K562 (cell line): Measurements from ENCODE around the gene ALG1. TPM values are rescaled to one million over a fixed set of nuclear protein-coding genes. Genes with fewer than 3 reads are reported as not detected.
"Not testable (repeated sequence)": the region's sequence is repeated elsewhere in the genome, so short reads cannot be mapped to it uniquely, and the experiment has no call there.

Experiments
- ATAC-seq: fragments of 200-7000 bp; cut with Tn5 transposase; 3 replicates; pipeline ENCODE4 v1.9.1; 2020; ENCODE audit warnings: moderate library complexity
- BruUV-seq: library from RNA; stranded (reverse); fragments of 400-500 nt; replicated peaks from 2 replicates; lab custom pipeline; 2021; lab: Mats Ljungman, UMichigan
- CTCF ChIA-PET: fragments of 300-600 bp; formaldehyde crosslinking; extraction: SDS; loops from one replicate; lab custom pipeline; 2021; ENCODE audit warnings: low intra/inter-chr PET ratio; lab: Yijun Ruan, JAX
- POLR2A ChIA-PET: fragments of 300-600, 350-650 bp; sonication (Branson Sonifier 250); formaldehyde crosslinking; extraction: SDS; loops from one replicate; lab custom pipeline; 2021; ENCODE audit warnings: antibody characterized with exemption, inconsistent platforms; lab: Yijun Ruan, JAX
- DNase-seq, 4 experiments: peaks; one replicate each; pipeline versions ENCODE4 v3.0.0 to v3.0.0-alpha.2; 2011 to 2018; ENCODE audit warnings: low spot score in 3 of 4, mixed read lengths in 3 of 4; ENCODE audit errors: extremely low read depth in 1 of 4
- FAIRE-seq: peaks from 2 replicates; lab custom pipeline; 2011; peaks lifted over from hg19 to GRCh38; lab: Jason Lieb, UNC
- H2AFZ ChIP-seq: 2 replicates; pipeline ENCODE4 v1.6.0; 2011; ENCODE audit warnings: low read depth, low read length, control low read depth, inconsistent platforms
- H3K27ac ChIP-seq: fragments of 200-600 bp; 3 replicates; pipeline ENCODE4 v1.8.0; 2011; ENCODE audit warnings: low read depth, mild to moderate bottlenecking, control low read depth, inconsistent platforms, low read length, moderate library complexity, mixed read lengths; ENCODE audit errors: extremely low read depth
- H3K27me3 ChIP-seq, 2 experiments: fragments of 300-600 bp in 1 of 2; 2 replicates in 1 of 2; 3 replicates in 1 of 2; pipeline versions ENCODE4 v1.6.0 to v1.8.0; 2011; ENCODE audit warnings: inconsistent platforms in 2 of 2, low read length in 2 of 2, mild to moderate bottlenecking in 1 of 2, mixed read lengths in 1 of 2, moderate library complexity in 1 of 2; ENCODE audit not compliant: control insufficient read depth in 2 of 2, insufficient read depth in 2 of 2
- H3K36me3 ChIP-seq: fragments of 300-600 bp; 3 replicates; pipeline ENCODE4 v1.8.0; 2011; ENCODE audit warnings: mild to moderate bottlenecking, low read length, inconsistent platforms; ENCODE audit not compliant: control insufficient read depth, insufficient read depth
- H3K4me1 ChIP-seq, 2 experiments: fragments of 200-600 bp in 1 of 2; replicated peaks in 1 of 2; 2 replicates in 1 of 2; 3 replicates in 1 of 2; pipeline versions ENCODE4 v1.5.1 to v1.8.0; 2011; ENCODE audit warnings: inconsistent platforms in 2 of 2, low read length in 2 of 2, mild to moderate bottlenecking in 1 of 2, mixed read lengths in 1 of 2, moderate library complexity in 1 of 2; ENCODE audit not compliant: control insufficient read depth in 2 of 2, insufficient read depth in 2 of 2
- H3K4me2 ChIP-seq: 2 replicates; pipeline ENCODE4 v1.6.1; 2011; ENCODE audit warnings: low read length, control low read depth, inconsistent platforms, mixed read lengths; ENCODE audit not compliant: insufficient read depth
- H3K4me3 ChIP-seq: fragments of 200-600 bp; sonication (generic), shearing (Covaris generic); 2 replicates; pipeline ENCODE4 v1.5.1; 2016; ENCODE audit warnings: control low read depth, inconsistent platforms
- H3K79me2 ChIP-seq: fragments of 200-600 bp; 3 replicates; pipeline ENCODE4 v1.8.0; 2011; ENCODE audit warnings: low read length, inconsistent platforms; ENCODE audit not compliant: control insufficient read depth, insufficient read depth
- H3K9ac ChIP-seq, 2 experiments: 2 replicates each; pipeline versions ENCODE4 v1.6.0 to v1.6.1; 2011; ENCODE audit warnings: low read depth in 2 of 2, low read length in 2 of 2, control low read depth in 1 of 2, inconsistent platforms in 1 of 2, mild to moderate bottlenecking in 1 of 2, mixed read lengths in 1 of 2; ENCODE audit not compliant: insufficient read depth in 1 of 2
- H3K9me1 ChIP-seq: one replicate; pipeline ENCODE4 v1.6.0; 2011; ENCODE audit warnings: inconsistent platforms, mild to moderate bottlenecking, low read length, moderate library complexity; ENCODE audit not compliant: control insufficient read depth, insufficient read depth
- H3K9me3 ChIP-seq: replicated peaks from 2 replicates; pipeline ENCODE4 v1.5.1; 2011; ENCODE audit warnings: low read depth, low read length, inconsistent platforms; ENCODE audit not compliant: control insufficient read depth, insufficient read depth
- H4K20me1 ChIP-seq: replicated peaks from 2 replicates; pipeline ENCODE4 v1.6.1; 2011; ENCODE audit warnings: low read length, inconsistent platforms, mixed read lengths; ENCODE audit not compliant: control insufficient read depth, insufficient read depth
- HCFC1 ChIP-seq: IDR thresholded peaks from 2 replicates; pipeline ENCODE4 v1.6.1; 2012; ENCODE audit warnings: low read depth, low read length, improper control_type of control experiment
- KDM5B ChIP-seq: fragments of 200-600 bp; sonication (generic); IDR thresholded peaks from 2 replicates; pipeline ENCODE4 v1.6.1; 2012; ENCODE audit warnings: low read depth, mild to moderate bottlenecking, moderate library complexity, low read length, control low read depth, inconsistent platforms; ENCODE audit not compliant: insufficient replicate concordance
- MITF ChIP-seq: IDR thresholded peaks from 2 replicates; pipeline ENCODE4 v1.6.1; 2014; ENCODE audit warnings: antibody characterized with exemption
- RFX7 ChIP-seq: fragments of 250-450 bp; sonication (Bioruptor Pico); IDR thresholded peaks from 2 replicates; pipeline ENCODE4 v1.5.1; 2021; ENCODE audit warnings: mild to moderate bottlenecking
- TCF3 ChIP-seq: sonication (generic); formaldehyde crosslinking; IDR thresholded peaks from 2 replicates; pipeline ENCODE4 v1.4.0; 2020; ENCODE audit warnings: mild to moderate bottlenecking, missing genetic modification reagents
- WGBS: fragments of 100-300 bp; shearing (Covaris generic); methylation state at CpG from one replicate; pipeline ENCODE4 v1.1.6; 2016; ENCODE audit warnings: low coverage, mixed read lengths; ENCODE audit not compliant: insufficient coverage; ENCODE audit errors: missing lambda C conversion rate; 5-methylcytosine and 5-hydroxymethylcytosine counted together
- in situ Hi-C: fragments of 300-500 bp; cut with MboI; formaldehyde crosslinking; loops from 4 replicates; pipeline ENCODE4 v1.15.0; 2018; ENCODE audit warnings: inconsistent platforms, mixed read lengths
- intact Hi-C: fragments of 100-400 bp; cut with micrococcal nuclease; formaldehyde crosslinking; loops from 2 replicates; pipeline ENCODE4 v1.14.2; 2022
- polyA plus RNA-seq, 8 experiments: library from polyadenylated mRNA; depleted of rRNA in 4 of 8; stranded (reverse) in 5 of 8; unstranded in 3 of 8; fragments of >200 nt; fragmentation: Nextera tagmentation in 2 of 8; fragmentation: Illumina TruSeq in 1 of 8; extraction: Ambion mirVana in 2 of 8; extraction: Trizol in 1 of 8; gene quantifications; 2 replicates each; pipeline versions ENCODE4 v1.2.1 to v1.2.3, GENCODE V29; 2011 to 2014; ENCODE audit warnings: inconsistent platforms in 1 of 8, missing spikeins in 1 of 8
- total RNA-seq, 7 experiments: library from RNA; depleted of rRNA in 6 of 7; stranded (reverse); fragments of >200 nt in 6 of 7; fragmentation: Illumina TruSeq in 2 of 7; extraction: Trizol in 2 of 7; gene quantifications; 2 replicates each; pipeline versions ENCODE4 v1.2.1 to v1.2.3, GENCODE V29; 2011 to 2021; ENCODE audit warnings: low replicate concordance in 1 of 7

ALG1 gene
- total and polyA plus RNA-seq, 9 of the 15 experiments (the other 6 are each of a cell fraction or from before 2014, with no cell fraction given) = 1.1 to 26.4 (median 18.3) TPM

- ChIA-PET CTCF (no interaction called here), POLR2A (interaction anchor here (0.6 kb wide), 1 partner anchor 9 kb away, joined by 3 read pairs; no protein-coding TSS in a partner anchor)
- Histone ChIP-seq H4K20me1 (no peaks in the 10 kb centered on the region), H3K79me2 (peaks cover 16% of the 10 kb centered on the region), H3K9me1 (no peaks in the 10 kb centered on the region), H3K4me2 (no peak overlapping the region; the same call in 1 of the 2 replicates), H2AFZ (no peak overlapping the region), H3K27ac (no peak overlapping the region), H3K4me3 (0 out of 2 replicates have a peak overlapping the region, but pooled peaks have one; percentile 94), H3K36me3 (peaks cover 32% of the 10 kb centered on the region), H3K9ac (no peak overlapping the region), H3K4me1 (peaks cover 5 to 6% of the 10 kb centered on the region in 2 experiments; a peak in 3 of 5 replicates), H3K9me3 (peaks cover 5% of the 10 kb centered on the region; the same call in 1 of the 2 replicates), H3K27me3 (no peaks in the 10 kb centered on the region)
- no peak for FAIRE-seq
- 83% methylated on average over 2 of the region's 2 CpGs for WGBS
- in situ Hi-C loops (no loop called here), intact Hi-C loops (no loop called here)
- no peak for DNase-seq
- no peak for ATAC-seq
- BruUV-seq = no TSS peak
- TF ChIP-seq RFX7 (CRISPR knock-in tag) (no peak), TCF3 (no peak), HCFC1 (no peak), MITF (no peak), KDM5B (no peak)
Observed at GRCh38 chr16:5073279-5073629, 1.6 kb downstream of the ALG1 start.

- intact Hi-C loops, H3K4me2 ChIP-seq, H3K4me3 ChIP-seq, H3K27me3 ChIP-seq, H3K4me1 ChIP-seq, H3K27ac ChIP-seq, ATAC-seq, DNase-seq, H3K9ac ChIP-seq, H3K9me1 ChIP-seq, CTCF ChIA-PET, in situ Hi-C loops, H4K20me1 ChIP-seq, FAIRE-seq, H2AFZ ChIP-seq, H3K9me3 ChIP-seq, BruUV-seq: not testable (repeated sequence)
- POLR2A ChIA-PET = interaction anchor here (0.6 kb wide), 1 partner anchor 9 kb away, joined by 3 read pairs; no protein-coding TSS in a partner anchor
- WGBS = 92% methylated on average over 12 of the region's 15 CpGs
- peaks cover 16% of the 10 kb centered on the region for H3K79me2 ChIP-seq
- H3K36me3 ChIP-seq = peaks cover 36% of the 10 kb centered on the region
Observed at GRCh38 chr16:5073771-5074170, 2.1 kb downstream of the ALG1 start.
